Measurements from ENCODE around the gene IQCM. TPM values are rescaled to one million over a fixed set of nuclear protein-coding genes. Genes with fewer than 3 reads are reported as not detected.
"Not testable (repeated sequence)": the region's sequence is repeated elsewhere in the genome, so short reads cannot be mapped to it uniquely, and the experiment has no call there.

Gene IQCM
- total RNA-seq, 1 experiment from 2014 or later, result not detected

- H3F3A ChIP-seq (ENCODE audit: low read length, unreplicated experiment), result no peaks in the 10 kb centered on the region
- ChIA-PET CTCF (no interaction called here), POLR2A (ENCODE audit: unreplicated experiment) (no interaction called here)
- H3K4me1 ChIP-seq (ENCODE audit: insufficient read depth, low read length), result no peaks in the 10 kb centered on the region
- no peak overlapping the region for H3K4me3 ChIP-seq (ENCODE audit: low read length)
- no peak for TF ChIP-seq EZH2 (IDR thresholded peaks at IDR 0.05; ENCODE audit: low read length, unreplicated experiment)
- no peak for TF ChIP-seq EZH2phosphoT487 (IDR thresholded peaks at IDR 0.05; ENCODE audit: borderline replicate concordance, low read length)
- TF ChIP-seq CTCF (conservative IDR thresholded peaks at IDR 0.05; ENCODE audit: low read depth, low read length), result no peak
- no peaks in the 10 kb centered on the region for H4K20me1 ChIP-seq (ENCODE audit: low read length)
- intact Hi-C loops (cut with micrococcal nuclease), result no loop called here
- no TSS peak for BruUV-seq (replicated peaks)
- peak; percentile 26 for DNase-seq
- H3K27me3 ChIP-seq (ENCODE audit: low read length), result no peaks in the 10 kb centered on the region
- H2AFZ ChIP-seq (ENCODE audit: low read length), result no peak overlapping the region
- H3K79me2 ChIP-seq (ENCODE audit: low read length), result no peaks in the 10 kb centered on the region
- H3K9me2 ChIP-seq (replicated peaks; ENCODE audit: low read length), result no peaks in the 10 kb centered on the region
- ATAC-seq, result no peak
- no peaks in the 10 kb centered on the region for H3K36me3 ChIP-seq (ENCODE audit: low read depth, low read length)
- H3K27ac ChIP-seq (ENCODE audit: low read length), result no peak overlapping the region
- no peaks in the 10 kb centered on the region for H3K9me3 ChIP-seq (ENCODE audit: low read length)
- H3K4me2 ChIP-seq (ENCODE audit: low read length), result no peak overlapping the region
- no peak overlapping the region for H3K9ac ChIP-seq (ENCODE audit: low read length)
Observed at GRCh38 chr4:149345424-149345823, 470.2 kb downstream of the IQCM start.

- Histone ChIP-seq H3K4me3 (ENCODE audit: low read length) (no peak overlapping the region), H2AFZ (ENCODE audit: low read length) (no peak overlapping the region), H3K27ac (ENCODE audit: low read length) (no peak overlapping the region), H3K79me2 (ENCODE audit: low read length) (no peaks in the 10 kb centered on the region), H3K9me2 (replicated peaks; ENCODE audit: low read length) (no peaks in the 10 kb centered on the region), H3F3A (ENCODE audit: low read length, unreplicated experiment) (no peaks in the 10 kb centered on the region), H3K4me1 (ENCODE audit: insufficient read depth, low read length) (no peaks in the 10 kb centered on the region), H4K20me1 (ENCODE audit: low read length) (no peaks in the 10 kb centered on the region), H3K27me3 (ENCODE audit: low read length) (no peaks in the 10 kb centered on the region), H3K9ac (ENCODE audit: low read length) (no peak overlapping the region), H3K36me3 (ENCODE audit: low read depth, low read length) (no peaks in the 10 kb centered on the region), H3K9me3 (ENCODE audit: low read length) (no peaks in the 10 kb centered on the region), H3K4me2 (ENCODE audit: low read length) (no peak overlapping the region)
- DNase-seq, result peak; percentile 17
- ChIA-PET CTCF (no interaction called here), POLR2A (ENCODE audit: unreplicated experiment) (no interaction called here)
- intact Hi-C loops (cut with micrococcal nuclease), result no loop called here
- BruUV-seq (replicated peaks), result no TSS peak
- TF ChIP-seq CTCF (conservative IDR thresholded peaks at IDR 0.05; ENCODE audit: low read depth, low read length) (no peak), EZH2 (IDR thresholded peaks at IDR 0.05; ENCODE audit: low read length, unreplicated experiment) (no peak), EZH2phosphoT487 (IDR thresholded peaks at IDR 0.05; ENCODE audit: borderline replicate concordance, low read length) (no peak)
- no peak for ATAC-seq
Observed at GRCh38 chr4:149344436-149344835, 471.2 kb downstream of the IQCM start.

- no peak overlapping the region for H3K4me3 ChIP-seq (ENCODE audit: low read length)
- no peak overlapping the region for H2AFZ ChIP-seq (ENCODE audit: low read length)
- intact Hi-C loops (cut with micrococcal nuclease), result no loop called here
- POLR2A ChIA-PET (ENCODE audit: unreplicated experiment), result no interaction called here
- H3K9ac ChIP-seq (ENCODE audit: low read length), result no peak overlapping the region
- no peaks in the 10 kb centered on the region for H3K27me3 ChIP-seq (ENCODE audit: low read length)
- no peaks in the 10 kb centered on the region for H3K9me2 ChIP-seq (replicated peaks; ENCODE audit: low read length)
- no peaks in the 10 kb centered on the region for H3K9me3 ChIP-seq (ENCODE audit: low read length)
- H3K4me1 ChIP-seq (ENCODE audit: insufficient read depth, low read length), result no peaks in the 10 kb centered on the region
- H3K36me3 ChIP-seq (ENCODE audit: low read depth, low read length), result no peaks in the 10 kb centered on the region
- BruUV-seq (replicated peaks), result no TSS peak
- no peak overlapping the region for H3K4me2 ChIP-seq (ENCODE audit: low read length)
- no peak for ATAC-seq
- no peaks in the 10 kb centered on the region for H3F3A ChIP-seq (ENCODE audit: low read length, unreplicated experiment)
- DNase-seq, result no peak
- CTCF ChIA-PET, result no interaction called here
- H4K20me1 ChIP-seq (ENCODE audit: low read length), result no peaks in the 10 kb centered on the region
- H3K79me2 ChIP-seq (ENCODE audit: low read length), result no peaks in the 10 kb centered on the region
- no peak overlapping the region for H3K27ac ChIP-seq (ENCODE audit: low read length)
- no peak for TF ChIP-seq EZH2phosphoT487 (IDR thresholded peaks at IDR 0.05; ENCODE audit: borderline replicate concordance, low read length)
- no peak for TF ChIP-seq CTCF (conservative IDR thresholded peaks at IDR 0.05; ENCODE audit: low read depth, low read length)
- TF ChIP-seq EZH2 (IDR thresholded peaks at IDR 0.05; ENCODE audit: low read length, unreplicated experiment), result no peak
Observed at GRCh38 chr4:149343614-149344013, 472.0 kb downstream of the IQCM start.

- H3K9ac ChIP-seq (ENCODE audit: low read length); intact Hi-C loops (cut with micrococcal nuclease); H3K27me3 ChIP-seq (ENCODE audit: low read length); H3F3A ChIP-seq (ENCODE audit: low read length, unreplicated experiment); H3K4me3 ChIP-seq (ENCODE audit: low read length); H3K9me3 ChIP-seq (ENCODE audit: low read length); ATAC-seq; H3K79me2 ChIP-seq (ENCODE audit: low read length); H4K20me1 ChIP-seq (ENCODE audit: low read length); H3K36me3 ChIP-seq (ENCODE audit: low read depth, low read length); H3K9me2 ChIP-seq (replicated peaks; ENCODE audit: low read length); DNase-seq; H3K4me1 ChIP-seq (ENCODE audit: insufficient read depth, low read length); H3K27ac ChIP-seq (ENCODE audit: low read length); H3K4me2 ChIP-seq (ENCODE audit: low read length); H2AFZ ChIP-seq (ENCODE audit: low read length); CTCF ChIA-PET; BruUV-seq (replicated peaks): not testable (repeated sequence)
- POLR2A ChIA-PET (ENCODE audit: unreplicated experiment), result interaction anchor here (0.6 kb wide), 1 partner anchor 820 kb away, joined by 4 read pairs; no protein-coding TSS in a partner anchor
Observed at GRCh38 chr4:149341117-149341516, 474.5 kb downstream of the IQCM start.

Measured in PC-3 (cell line).